Spleen (tissue), 11 donors: Measurements from ENCODE around the gene MAEL. TPM values are rescaled to one million over a fixed set of nuclear protein-coding genes. Genes with fewer than 3 reads are reported as not detected.

Experiments used
- DNase-seq: peaks from one replicate; pipeline ENCODE4 v3.0.0-alpha.2; 2020
- H3K27ac ChIP-seq, 8 donors: fragments of 200-600 bp; sonication (generic) in 7 of 8; 1 replicate in 4 of 8; 2 replicates in 4 of 8; pipeline versions ENCODE4 v1.5.0 to v1.8.0; 2016 to 2021; ENCODE audit warnings: inconsistent platforms in 4 of 8, mild to moderate bottlenecking in 4 of 8, moderate library complexity in 1 of 8
- H3K27me3 ChIP-seq, 7 donors: fragments of 200-600 bp; sonication (generic) in 6 of 7; replicated peaks in 1 of 7; 1 replicate in 4 of 7; 2 replicates in 3 of 7; pipeline versions ENCODE4 v1.5.0 to v1.8.0; 2016 to 2021; ENCODE audit warnings: inconsistent platforms in 3 of 7, mild to moderate bottlenecking in 1 of 7
- H3K36me3 ChIP-seq, 6 donors: fragments of 200-600 bp; sonication (generic) in 5 of 6; 1 replicate in 4 of 6; 2 replicates in 2 of 6; pipeline versions ENCODE4 v1.5.0 to v1.8.0; 2016 to 2021; ENCODE audit warnings: inconsistent platforms in 2 of 6
- H3K4me1 ChIP-seq, 6 donors: fragments of 200-600 bp; sonication (generic) in 5 of 6; 1 replicate in 3 of 6; 2 replicates in 3 of 6; pipeline versions ENCODE4 v1.5.0 to v1.8.0; 2016 to 2021; ENCODE audit warnings: inconsistent platforms in 3 of 6
- H3K4me3 ChIP-seq, 8 donors: fragments of 200-600 bp; sonication (generic) in 7 of 8; 1 replicate in 4 of 8; 2 replicates in 4 of 8; pipeline versions ENCODE4 v1.5.0 to v1.8.0; 2016 to 2021; ENCODE audit warnings: inconsistent platforms in 4 of 8, mild to moderate bottlenecking in 4 of 8, moderate library complexity in 2 of 8
- H3K9me3 ChIP-seq, 8 donors: fragments of 200-600 bp; sonication (generic) in 7 of 8; 1 replicate in 4 of 8; 2 replicates in 4 of 8; pipeline versions ENCODE4 v1.5.0 to v1.8.0; 2016 to 2021; ENCODE audit warnings: inconsistent platforms in 4 of 8
- CTCF ChIP-seq, 11 experiments: fragments of 200-600 bp in 7 of 11; fragments of 450-650 bp in 4 of 11; sonication (generic) in 4 of 11; IDR thresholded peaks in 8 of 11; conservative IDR thresholded peaks in 3 of 11; 1 replicate in 7 of 11; 2 replicates in 4 of 11; pipeline versions ENCODE4 v1.4.0 to v1.8.0; 2016 to 2021; ENCODE audit warnings: antibody characterized with exemption in 11 of 11, inconsistent platforms in 4 of 11, mild to moderate bottlenecking in 1 of 11
- POLR2A ChIP-seq, 3 donors: fragments of 450-650 bp; IDR thresholded peaks; one replicate each; pipeline ENCODE4 v1.5.1; 2017; ENCODE audit warnings: antibody characterized with exemption in 3 of 3, mild to moderate bottlenecking in 1 of 3
- POLR2AphosphoS5 ChIP-seq, 3 donors: sonication (generic); formaldehyde crosslinking; IDR thresholded peaks; one replicate each; pipeline ENCODE4 v1.5.1; 2017; ENCODE audit warnings: antibody characterized with exemption in 3 of 3
- WGBS, 5 donors: extraction: QIAGEN DNeasy Blood & Tissue Kit in 3 of 5; methylation state at CpG; one replicate each; pipeline versions ENCODE4 v1.1.5 to v1.1.7; 2013 to 2018; 5-methylcytosine and 5-hydroxymethylcytosine counted together
- intact Hi-C: fragments of 100-400 bp; cut with DNase I; formaldehyde crosslinking; loops from one replicate; pipeline ENCODE4 v1.15.0; 2023; ENCODE audit warnings: low total_unique reads
- polyA plus RNA-seq, 3 donors: library from polyadenylated mRNA; stranded (reverse); fragments of 200-250 nt; gene quantifications; one replicate each; pipeline ENCODE4 v1.2.1, GENCODE V29; 2013
- total RNA-seq, 7 donors: library from RNA; depleted of rRNA in 3 of 7; stranded (reverse); fragments of >200 nt in 3 of 7; fragmentation: NEBNext Ultra II Directional in 4 of 7; extraction: Animal tissue kit (Norgen Biotek cat#: 25700) in 4 of 7; gene quantifications; one replicate each; pipeline versions ENCODE4 v1.1.0 to v1.2.1, GENCODE V29; 2016 to 2021
- donor health status: healthy with polysubstance abuse.
- donor health status: DM: no; HTN: no; CAD: no; lungs with moderate emphysema.
- donor health status: DM: no; HTN: no; CAD: no.
- donor health status: Bipolar disorder and iron deficiency.
- donor health status: healthy.
- donor health status: DM: no; HTN: no; CAD: no.
- donor health status: DM: yes; HTN: yes; CAD: no.

The MAEL gene
- total and polyA plus RNA-seq, 10 donors, result 0.05 TPM; not detected in 9

- no peak for DNase-seq
- Histone ChIP-seq H3K27me3 (no peaks in the 10 kb centered on the region), H3K9me3 (peaks cover 0 to 16% (median 10%) of the 10 kb centered on the region in 8 donors), H3K27ac (no peak overlapping the region), H3K4me1 (no peaks in the 10 kb centered on the region), H3K36me3 (no peaks in the 10 kb centered on the region), H3K4me3 (no peak overlapping the region)
- 83 to 95% (median 88%) methylated on average over 2 of the region's 2 CpGs for WGBS, 5 donors
- intact Hi-C loops, result no loop called here
- TF ChIP-seq POLR2AphosphoS5 (IDR thresholded peaks at IDR 0.05) (no peak), POLR2A (IDR thresholded peaks at IDR 0.05) (no peak), CTCF (IDR thresholded peaks at IDR 0.05 in 8 of 11, conservative IDR thresholded peaks at IDR 0.05 in 3 of 11) (no peak)
Measured at GRCh38 chr1:167003711-167004110, 14.6 kb downstream of the MAEL start.

- no peaks in the 10 kb centered on the region for H3K36me3 ChIP-seq
- TF ChIP-seq POLR2A (IDR thresholded peaks at IDR 0.05) (no peak), CTCF (IDR thresholded peaks at IDR 0.05 in 8 of 11, conservative IDR thresholded peaks at IDR 0.05 in 3 of 11) (no peak), POLR2AphosphoS5 (IDR thresholded peaks at IDR 0.05) (no peak)
- H3K9me3 ChIP-seq, result no peaks in the 10 kb centered on the region
- H3K27ac ChIP-seq, result no peak overlapping the region
- WGBS, 5 donors, result 88 to 96% (median 94%) methylated on average over 1 of the region's 1 CpG
- no peak for DNase-seq
- no peak overlapping the region for H3K4me3 ChIP-seq
- H3K4me1 ChIP-seq, result no peaks in the 10 kb centered on the region
- intact Hi-C loops, result no loop called here
- peaks cover 0 to 15% (median 0%) of the 10 kb centered on the region in 7 donors for H3K27me3 ChIP-seq
Measured at GRCh38 chr1:167011560-167012191, 22.6 kb downstream of the MAEL start.

- DNase-seq, result no peak
- Histone ChIP-seq H3K4me1 (no peaks in the 10 kb centered on the region), H3K4me3 (no peak overlapping the region), H3K27me3 (peaks cover 0 to 15% (median 0%) of the 10 kb centered on the region in 7 donors), H3K27ac (no peak overlapping the region), H3K9me3 (no peaks in the 10 kb centered on the region), H3K36me3 (no peaks in the 10 kb centered on the region)
- 74 to 87% (median 83%) methylated on average over 2 of the region's 2 CpGs for WGBS, 5 donors
- TF ChIP-seq CTCF (IDR thresholded peaks at IDR 0.05 in 8 of 11, conservative IDR thresholded peaks at IDR 0.05 in 3 of 11), result no peak
- TF ChIP-seq POLR2A (IDR thresholded peaks at IDR 0.05), result no peak
- TF ChIP-seq POLR2AphosphoS5 (IDR thresholded peaks at IDR 0.05), result no peak
- intact Hi-C loops, result no loop called here
Measured at GRCh38 chr1:167012570-167012969, 23.5 kb downstream of the MAEL start.

- intact Hi-C loops, result no loop called here
- 76 to 87% (median 85%) methylated on average over 8 of the region's 8 CpGs for WGBS, 5 donors
- H3K4me3 ChIP-seq, result no peak overlapping the region
- no peak for TF ChIP-seq POLR2A (IDR thresholded peaks at IDR 0.05)
- DNase-seq, result no peak
- H3K36me3 ChIP-seq, result no peaks in the 10 kb centered on the region
- no peaks in the 10 kb centered on the region for H3K4me1 ChIP-seq
- H3K27ac ChIP-seq, result no peak overlapping the region
- no peaks in the 10 kb centered on the region for H3K9me3 ChIP-seq
- H3K27me3 ChIP-seq, result peaks cover 0 to 15% (median 0%) of the 10 kb centered on the region in 7 donors
Measured at GRCh38 chr1:167013108-167013929, 24.2 kb downstream of the MAEL start.
